Activated effector memory CD4-positive, alpha-beta T cell treated with anti-CD3 and anti-CD28 coated beads, Interleukin-2, amount 50 U/mL, for 16 hours (primary cell): ENCODE results near the gene PTPRM.

Experiments used
- DNase-seq: peaks from one replicate; pipeline ENCODE4 v3.0.0-alpha.2; 2020

PTPRM gene

GRCh38 chr18:8215741-8216140 lies 648.6 kb downstream of the PTPRM start:
- DNase-seq = no peak

GRCh38 chr18:8217051-8217564 lies 650.0 kb downstream of the PTPRM start:
- DNase-seq = no peak

- no peak for DNase-seq
These were observed 651.1 kb downstream of the PTPRM start for GRCh38 chr18:8218197-8218596.

- no peak for DNase-seq
These were observed 654.3 kb downstream of the PTPRM start for GRCh38 chr18:8221452-8221851.

- no peak for DNase-seq
These were observed 657.5 kb downstream of the PTPRM start for GRCh38 chr18:8224576-8224975.

GRCh38 chr18:8229040-8229439 lies 661.9 kb downstream of the PTPRM start:
- DNase-seq = no peak

- no peak for DNase-seq
These were observed 662.7 kb downstream of the PTPRM start for GRCh38 chr18:8229787-8230186.

- DNase-seq = no peak
These were observed 664.2 kb downstream of the PTPRM start for GRCh38 chr18:8231316-8231715.

GRCh38 chr18:8232791-8233190 lies 665.7 kb downstream of the PTPRM start:
- DNase-seq = no peak

GRCh38 chr18:8235894-8236293 lies 668.8 kb downstream of the PTPRM start:
- DNase-seq = no peak

- no peak for DNase-seq
These were observed 671.4 kb downstream of the PTPRM start for GRCh38 chr18:8238507-8238906.

- no peak for DNase-seq
These were observed 674.6 kb downstream of the PTPRM start for GRCh38 chr18:8241731-8242130.

GRCh38 chr18:8242151-8242696 lies 675.1 kb downstream of the PTPRM start:
- DNase-seq = no peak

GRCh38 chr18:8247700-8248099 lies 680.6 kb downstream of the PTPRM start:
- no peak for DNase-seq

- no peak for DNase-seq
These were observed 681.5 kb downstream of the PTPRM start for GRCh38 chr18:8248576-8248975.

GRCh38 chr18:8249811-8250210 lies 682.7 kb downstream of the PTPRM start:
- DNase-seq = no peak

GRCh38 chr18:8252371-8252770 lies 685.3 kb downstream of the PTPRM start:
- DNase-seq = no peak

- DNase-seq = no peak
These were observed 686.8 kb downstream of the PTPRM start for GRCh38 chr18:8253944-8254343.

GRCh38 chr18:8254654-8255053 lies 687.5 kb downstream of the PTPRM start:
- no peak for DNase-seq

- no peak for DNase-seq
These were observed 690.8 kb downstream of the PTPRM start for GRCh38 chr18:8257851-8258434.

- no peak for DNase-seq
These were observed 693.2 kb downstream of the PTPRM start for GRCh38 chr18:8260319-8260718.

- no peak for DNase-seq
These were observed 693.7 kb downstream of the PTPRM start for GRCh38 chr18:8260827-8261226.

- DNase-seq = no peak
These were observed 694.6 kb downstream of the PTPRM start for GRCh38 chr18:8261651-8262091.

GRCh38 chr18:8262221-8262620 lies 695.1 kb downstream of the PTPRM start:
- no peak for DNase-seq

- no peak for DNase-seq
These were observed 697.0 kb downstream of the PTPRM start for GRCh38 chr18:8264116-8264515.
